Neural progenitor cell (in vitro differentiated cells): Measurements from ENCODE around the gene FILIP1. TPM values are rescaled to one million over a fixed set of nuclear protein-coding genes. Genes with fewer than 3 reads are reported as not detected.

Experiments used
- DNase-seq: peaks from one replicate; pipeline ENCODE4 v3.0.0-alpha.2; 2016; ENCODE audit warnings: low spot score
- H2AFZ ChIP-seq: fragments of 200-600 bp; sonication (generic); replicated peaks from 2 replicates; pipeline ENCODE4 v1.6.1; 2016; ENCODE audit warnings: antibody characterized with exemption
- H3F3A ChIP-seq: fragments of 200-600 bp; sonication (generic); 2 replicates; pipeline ENCODE4 v1.6.1; 2016; ENCODE audit warnings: antibody characterized with exemption, low read depth
- H3K27ac ChIP-seq: fragments of 200-600 bp; sonication (generic); 2 replicates; pipeline ENCODE4 v1.5.1; 2016; ENCODE audit warnings: mild to moderate bottlenecking
- H3K27me3 ChIP-seq: fragments of 200-600 bp; sonication (generic); 2 replicates; pipeline ENCODE4 v1.6.1; 2016; ENCODE audit warnings: mild to moderate bottlenecking, moderate library complexity
- H3K36me3 ChIP-seq: fragments of 200-600 bp; sonication (generic); 2 replicates; pipeline ENCODE4 v1.5.1; 2016
- H3K4me1 ChIP-seq: fragments of 200-600 bp; sonication (generic); 2 replicates; pipeline ENCODE4 v1.6.1; 2016; ENCODE audit warnings: mixed run types
- H3K4me2 ChIP-seq: fragments of 200-600 bp; sonication (generic); 2 replicates; pipeline ENCODE4 v1.6.1; 2016
- H3K4me3 ChIP-seq: fragments of 200-600 bp; sonication (generic); 2 replicates; pipeline ENCODE4 v1.5.1; 2016
- H3K79me2 ChIP-seq: fragments of 200-600 bp; sonication (generic); 2 replicates; pipeline ENCODE4 v1.6.1; 2016; ENCODE audit warnings: low read depth
- H3K9ac ChIP-seq: fragments of 200-600 bp; sonication (generic); 2 replicates; pipeline ENCODE4 v1.6.1; 2016
- H3K9me3 ChIP-seq: fragments of 200-600 bp; sonication (generic); 2 replicates; pipeline ENCODE4 v1.5.1; 2016; ENCODE audit warnings: low read depth
- H4K20me1 ChIP-seq: fragments of 200-600 bp; sonication (generic); 2 replicates; pipeline ENCODE4 v1.6.1; 2016; ENCODE audit warnings: low read depth
- H3K27ac Mint-ChIP-seq: 3 replicates; pipeline ENCODE4 v1.8.0; 2021; ENCODE audit warnings: mixed read lengths
- H3K27me3 Mint-ChIP-seq: 2 replicates; pipeline ENCODE4 v1.8.0; 2022; ENCODE audit warnings: low read depth, mild to moderate bottlenecking, inconsistent platforms, moderate library complexity, mixed read lengths; ENCODE audit not compliant: insufficient read depth
- H3K36me3 Mint-ChIP-seq: 3 replicates; pipeline ENCODE4 v1.8.0; 2021; ENCODE audit warnings: mixed read lengths
- H3K4me1 Mint-ChIP-seq: 3 replicates; pipeline ENCODE4 v1.8.0; 2021; ENCODE audit warnings: mixed read lengths
- H3K4me3 Mint-ChIP-seq: 3 replicates; pipeline ENCODE4 v1.8.0; 2021; ENCODE audit warnings: mild to moderate bottlenecking, moderate library complexity, mixed read lengths
- H3K9me3 Mint-ChIP-seq: 3 replicates; pipeline ENCODE4 v1.8.0; 2020; ENCODE audit warnings: mixed read lengths
- CTCF ChIP-seq: fragments of 200-600 bp; sonication (generic); IDR thresholded peaks from 2 replicates; pipeline ENCODE4 v1.5.1; 2017; ENCODE audit warnings: antibody characterized with exemption, mild to moderate bottlenecking
- EZH2 ChIP-seq: fragments of 200-600 bp; sonication (generic); IDR thresholded peaks from 2 replicates; pipeline ENCODE4 v1.6.1; 2017; ENCODE audit warnings: antibody characterized with exemption, mild to moderate bottlenecking, moderate library complexity
- EZH2phosphoT487 ChIP-seq: fragments of 200-600 bp; sonication (generic); IDR thresholded peaks from 2 replicates; pipeline ENCODE4 v1.6.1; 2017; ENCODE audit warnings: antibody characterized with exemption
- total RNA-seq: library from RNA; depleted of rRNA; stranded (reverse); fragments of >200 nt; gene quantifications from 2 replicates; pipeline ENCODE4 v1.2.3, GENCODE V29; 2015; ENCODE audit warnings: low replicate concordance

The FILIP1 gene
- total RNA-seq, 1 donor from 2014 or later, result 22.6 TPM

- no peak overlapping the region for H3K4me3 Mint-ChIP-seq
- no peaks in the 10 kb centered on the region for H3K36me3 Mint-ChIP-seq
- Histone ChIP-seq H3K27me3 (no peaks in the 10 kb centered on the region), H3K4me2 (no peak overlapping the region), H4K20me1 (no peaks in the 10 kb centered on the region), H3K4me3 (no peak overlapping the region), H3K27ac (no peak overlapping the region), H3K9ac (no peak overlapping the region), H3K4me1 (peaks cover 39% of the 10 kb centered on the region), H3K36me3 (no peaks in the 10 kb centered on the region), H3F3A (peaks cover 12% of the 10 kb centered on the region), H2AFZ (no peak overlapping the region), H3K9me3 (no peaks in the 10 kb centered on the region), H3K79me2 (no peaks in the 10 kb centered on the region)
- H3K9me3 Mint-ChIP-seq, result no peaks in the 10 kb centered on the region
- no peak for TF ChIP-seq CTCF
- TF ChIP-seq EZH2phosphoT487, result no peak
- TF ChIP-seq EZH2, result no peak
- H3K4me1 Mint-ChIP-seq, result peaks cover 40% of the 10 kb centered on the region
- no peaks in the 10 kb centered on the region for H3K27me3 Mint-ChIP-seq
- no peak overlapping the region for H3K27ac Mint-ChIP-seq
- DNase-seq, result no peak
Observed at GRCh38 chr6:75491291-75491690, 2.3 kb downstream of the FILIP1 start.

GRCh38 chr6:75490706-75491105 lies 2.9 kb downstream of the FILIP1 start:
- Histone ChIP-seq H2AFZ (no peak overlapping the region), H3F3A (peaks cover 12% of the 10 kb centered on the region), H3K4me3 (no peak overlapping the region), H3K36me3 (no peaks in the 10 kb centered on the region), H3K27ac (no peak overlapping the region), H3K9ac (no peak overlapping the region), H3K4me2 (no peak overlapping the region), H3K27me3 (no peaks in the 10 kb centered on the region), H3K4me1 (peaks cover 39% of the 10 kb centered on the region), H3K79me2 (no peaks in the 10 kb centered on the region), H4K20me1 (no peaks in the 10 kb centered on the region), H3K9me3 (no peaks in the 10 kb centered on the region)
- TF ChIP-seq EZH2 (no peak), EZH2phosphoT487 (no peak), CTCF (no peak)
- H3K4me3 Mint-ChIP-seq, result no peak overlapping the region
- H3K27ac Mint-ChIP-seq, result no peak overlapping the region
- no peaks in the 10 kb centered on the region for H3K36me3 Mint-ChIP-seq
- H3K27me3 Mint-ChIP-seq, result no peaks in the 10 kb centered on the region
- no peak for DNase-seq
- H3K4me1 Mint-ChIP-seq, result peaks cover 40% of the 10 kb centered on the region
- H3K9me3 Mint-ChIP-seq, result no peaks in the 10 kb centered on the region

GRCh38 chr6:75489025-75489424 lies 4.6 kb downstream of the FILIP1 start:
- Mint-ChIP-seq H3K4me1 (peaks cover 39% of the 10 kb centered on the region), H3K27ac (peak overlapping the region; percentile 48), H3K4me3 (no peak overlapping the region), H3K27me3 (no peaks in the 10 kb centered on the region), H3K9me3 (no peaks in the 10 kb centered on the region), H3K36me3 (no peaks in the 10 kb centered on the region)
- peaks cover 11% of the 10 kb centered on the region for H3F3A ChIP-seq
- H3K9ac ChIP-seq, result no peak overlapping the region
- peaks cover 34% of the 10 kb centered on the region for H3K4me1 ChIP-seq
- H3K27me3 ChIP-seq, result no peaks in the 10 kb centered on the region
- DNase-seq, result no peak
- H3K36me3 ChIP-seq, result no peaks in the 10 kb centered on the region
- no peak overlapping the region for H2AFZ ChIP-seq
- no peaks in the 10 kb centered on the region for H4K20me1 ChIP-seq
- H3K27ac ChIP-seq, result no peak overlapping the region
- H3K4me2 ChIP-seq, result no peak overlapping the region
- H3K79me2 ChIP-seq, result no peaks in the 10 kb centered on the region
- no peaks in the 10 kb centered on the region for H3K9me3 ChIP-seq
- TF ChIP-seq EZH2 (no peak), CTCF (no peak), EZH2phosphoT487 (no peak)
- no peak overlapping the region for H3K4me3 ChIP-seq
